ENCODE data around the gene STK38L.

DNA sequence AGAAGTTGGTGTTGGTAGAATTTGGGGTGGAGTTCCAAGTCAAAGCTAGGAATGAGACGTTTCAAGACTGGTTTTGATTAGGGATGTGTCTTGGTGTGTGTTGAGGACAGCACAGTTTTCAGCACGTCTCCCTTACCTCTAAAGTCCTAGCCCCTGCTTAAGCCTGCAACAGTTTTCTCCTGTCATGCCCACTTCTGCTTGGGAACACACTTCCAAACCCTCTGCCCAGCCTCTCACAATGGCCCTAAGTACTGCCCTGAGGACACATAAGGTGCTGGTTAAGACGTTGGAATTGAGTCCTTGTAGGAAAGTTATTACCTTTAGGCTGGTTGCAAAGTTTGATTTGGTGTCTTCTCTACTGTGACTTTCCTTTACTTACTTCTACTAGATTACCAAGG is 87.8 kb downstream of the STK38L start:
- TF ChIP-seq, protein P1, sequence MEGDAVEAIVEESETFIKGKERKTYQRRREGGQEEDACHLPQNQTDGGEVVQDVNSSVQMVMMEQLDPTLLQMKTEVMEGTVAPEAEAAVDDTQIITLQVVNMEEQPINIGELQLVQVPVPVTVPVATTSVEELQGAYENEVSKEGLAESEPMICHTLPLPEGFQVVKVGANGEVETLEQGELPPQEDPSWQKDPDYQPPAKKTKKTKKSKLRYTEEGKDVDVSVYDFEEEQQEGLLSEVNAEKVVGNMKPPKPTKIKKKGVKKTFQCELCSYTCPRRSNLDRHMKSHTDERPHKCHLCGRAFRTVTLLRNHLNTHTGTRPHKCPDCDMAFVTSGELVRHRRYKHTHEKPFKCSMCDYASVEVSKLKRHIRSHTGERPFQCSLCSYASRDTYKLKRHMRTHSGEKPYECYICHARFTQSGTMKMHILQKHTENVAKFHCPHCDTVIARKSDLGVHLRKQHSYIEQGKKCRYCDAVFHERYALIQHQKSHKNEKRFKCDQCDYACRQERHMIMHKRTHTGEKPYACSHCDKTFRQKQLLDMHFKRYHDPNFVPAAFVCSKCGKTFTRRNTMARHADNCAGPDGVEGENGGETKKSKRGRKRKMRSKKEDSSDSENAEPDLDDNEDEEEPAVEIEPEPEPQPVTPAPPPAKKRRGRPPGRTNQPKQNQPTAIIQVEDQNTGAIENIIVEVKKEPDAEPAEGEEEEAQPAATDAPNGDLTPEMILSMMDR (IDR thresholded peaks at IDR 0.05) = no peak
- TF ChIP-seq POLR2AphosphoS5 (IDR thresholded peaks at IDR 0.05; ENCODE audit: low read depth, low read length) (no peak), TCF7L2 (IDR thresholded peaks at IDR 0.05; ENCODE audit: low read depth, low read length) (no peak), SIN3A (IDR thresholded peaks at IDR 0.05; ENCODE audit: borderline replicate concordance, insufficient read depth, low read depth, low read length) (no peak)
- TF ChIP-seq, protein P2, sequence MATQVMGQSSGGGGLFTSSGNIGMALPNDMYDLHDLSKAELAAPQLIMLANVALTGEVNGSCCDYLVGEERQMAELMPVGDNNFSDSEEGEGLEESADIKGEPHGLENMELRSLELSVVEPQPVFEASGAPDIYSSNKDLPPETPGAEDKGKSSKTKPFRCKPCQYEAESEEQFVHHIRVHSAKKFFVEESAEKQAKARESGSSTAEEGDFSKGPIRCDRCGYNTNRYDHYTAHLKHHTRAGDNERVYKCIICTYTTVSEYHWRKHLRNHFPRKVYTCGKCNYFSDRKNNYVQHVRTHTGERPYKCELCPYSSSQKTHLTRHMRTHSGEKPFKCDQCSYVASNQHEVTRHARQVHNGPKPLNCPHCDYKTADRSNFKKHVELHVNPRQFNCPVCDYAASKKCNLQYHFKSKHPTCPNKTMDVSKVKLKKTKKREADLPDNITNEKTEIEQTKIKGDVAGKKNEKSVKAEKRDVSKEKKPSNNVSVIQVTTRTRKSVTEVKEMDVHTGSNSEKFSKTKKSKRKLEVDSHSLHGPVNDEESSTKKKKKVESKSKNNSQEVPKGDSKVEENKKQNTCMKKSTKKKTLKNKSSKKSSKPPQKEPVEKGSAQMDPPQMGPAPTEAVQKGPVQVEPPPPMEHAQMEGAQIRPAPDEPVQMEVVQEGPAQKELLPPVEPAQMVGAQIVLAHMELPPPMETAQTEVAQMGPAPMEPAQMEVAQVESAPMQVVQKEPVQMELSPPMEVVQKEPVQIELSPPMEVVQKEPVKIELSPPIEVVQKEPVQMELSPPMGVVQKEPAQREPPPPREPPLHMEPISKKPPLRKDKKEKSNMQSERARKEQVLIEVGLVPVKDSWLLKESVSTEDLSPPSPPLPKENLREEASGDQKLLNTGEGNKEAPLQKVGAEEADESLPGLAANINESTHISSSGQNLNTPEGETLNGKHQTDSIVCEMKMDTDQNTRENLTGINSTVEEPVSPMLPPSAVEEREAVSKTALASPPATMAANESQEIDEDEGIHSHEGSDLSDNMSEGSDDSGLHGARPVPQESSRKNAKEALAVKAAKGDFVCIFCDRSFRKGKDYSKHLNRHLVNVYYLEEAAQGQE (IDR thresholded peaks at IDR 0.05; ENCODE audit: insufficient read depth in 1 of 2, low read depth in 2 of 2, low read length in 1 of 2) = no peak
